Spleen (tissue), 11 donors: ENCODE results near the gene MRPL21. TPM values are rescaled to one million over a fixed set of nuclear protein-coding genes. Genes with fewer than 3 reads are reported as not detected.

Experiments
- DNase-seq: peaks from one replicate; pipeline ENCODE4 v3.0.0-alpha.2; 2020
- H3K27ac ChIP-seq, 8 donors: fragments of 200-600 bp; sonication (generic) in 7 of 8; 1 replicate in 4 of 8; 2 replicates in 4 of 8; pipeline versions ENCODE4 v1.5.0 to v1.8.0; 2016 to 2021; ENCODE audit warnings: inconsistent platforms in 4 of 8, mild to moderate bottlenecking in 4 of 8, moderate library complexity in 1 of 8
- H3K27me3 ChIP-seq, 7 donors: fragments of 200-600 bp; sonication (generic) in 6 of 7; replicated peaks in 1 of 7; 1 replicate in 4 of 7; 2 replicates in 3 of 7; pipeline versions ENCODE4 v1.5.0 to v1.8.0; 2016 to 2021; ENCODE audit warnings: inconsistent platforms in 3 of 7, mild to moderate bottlenecking in 1 of 7
- H3K36me3 ChIP-seq, 6 donors: fragments of 200-600 bp; sonication (generic) in 5 of 6; 1 replicate in 4 of 6; 2 replicates in 2 of 6; pipeline versions ENCODE4 v1.5.0 to v1.8.0; 2016 to 2021; ENCODE audit warnings: inconsistent platforms in 2 of 6
- H3K4me1 ChIP-seq, 6 donors: fragments of 200-600 bp; sonication (generic) in 5 of 6; 1 replicate in 3 of 6; 2 replicates in 3 of 6; pipeline versions ENCODE4 v1.5.0 to v1.8.0; 2016 to 2021; ENCODE audit warnings: inconsistent platforms in 3 of 6
- H3K4me3 ChIP-seq, 8 donors: fragments of 200-600 bp; sonication (generic) in 7 of 8; 1 replicate in 4 of 8; 2 replicates in 4 of 8; pipeline versions ENCODE4 v1.5.0 to v1.8.0; 2016 to 2021; ENCODE audit warnings: inconsistent platforms in 4 of 8, mild to moderate bottlenecking in 4 of 8, moderate library complexity in 2 of 8
- H3K9me3 ChIP-seq, 8 donors: fragments of 200-600 bp; sonication (generic) in 7 of 8; 1 replicate in 4 of 8; 2 replicates in 4 of 8; pipeline versions ENCODE4 v1.5.0 to v1.8.0; 2016 to 2021; ENCODE audit warnings: inconsistent platforms in 4 of 8
- CTCF ChIP-seq, 11 experiments: fragments of 200-600 bp in 7 of 11; fragments of 450-650 bp in 4 of 11; sonication (generic) in 4 of 11; IDR thresholded peaks in 8 of 11; conservative IDR thresholded peaks in 3 of 11; 1 replicate in 7 of 11; 2 replicates in 4 of 11; pipeline versions ENCODE4 v1.4.0 to v1.8.0; 2016 to 2021; ENCODE audit warnings: antibody characterized with exemption in 11 of 11, inconsistent platforms in 4 of 11, mild to moderate bottlenecking in 1 of 11
- POLR2A ChIP-seq, 3 donors: fragments of 450-650 bp; IDR thresholded peaks; one replicate each; pipeline ENCODE4 v1.5.1; 2017; ENCODE audit warnings: antibody characterized with exemption in 3 of 3, mild to moderate bottlenecking in 1 of 3
- POLR2AphosphoS5 ChIP-seq, 3 donors: sonication (generic); formaldehyde crosslinking; IDR thresholded peaks; one replicate each; pipeline ENCODE4 v1.5.1; 2017; ENCODE audit warnings: antibody characterized with exemption in 3 of 3
- WGBS, 5 donors: extraction: QIAGEN DNeasy Blood & Tissue Kit in 3 of 5; methylation state at CpG; one replicate each; pipeline versions ENCODE4 v1.1.5 to v1.1.7; 2013 to 2018; 5-methylcytosine and 5-hydroxymethylcytosine counted together
- intact Hi-C: fragments of 100-400 bp; cut with DNase I; formaldehyde crosslinking; loops from one replicate; pipeline ENCODE4 v1.15.0; 2023; ENCODE audit warnings: low total_unique reads
- polyA plus RNA-seq, 3 donors: library from polyadenylated mRNA; stranded (reverse); fragments of 200-250 nt; gene quantifications; one replicate each; pipeline ENCODE4 v1.2.1, GENCODE V29; 2013
- total RNA-seq, 7 donors: library from RNA; depleted of rRNA in 3 of 7; stranded (reverse); fragments of >200 nt in 3 of 7; fragmentation: NEBNext Ultra II Directional in 4 of 7; extraction: Animal tissue kit (Norgen Biotek cat#: 25700) in 4 of 7; gene quantifications; one replicate each; pipeline versions ENCODE4 v1.1.0 to v1.2.1, GENCODE V29; 2016 to 2021
- donor health status: healthy with polysubstance abuse.
- donor health status: DM: no; HTN: no; CAD: no; lungs with moderate emphysema.
- donor health status: DM: no; HTN: no; CAD: no.
- donor health status: Bipolar disorder and iron deficiency.
- donor health status: healthy.
- donor health status: DM: no; HTN: no; CAD: no.
- donor health status: DM: yes; HTN: yes; CAD: no.

The MRPL21 gene
- total and polyA plus RNA-seq, 10 donors: 11.2 to 81.0 (median 34.0) TPM

GRCh38 chr11:68913188-68913587 is 9.6 kb upstream of the MRPL21 start:
- TF ChIP-seq CTCF (IDR thresholded peaks at IDR 0.05 in 8 of 11, conservative IDR thresholded peaks at IDR 0.05 in 3 of 11) (no peak), POLR2AphosphoS5 (IDR thresholded peaks at IDR 0.05) (no peak), POLR2A (IDR thresholded peaks at IDR 0.05) (no peak)
- no peak overlapping the region for H3K27ac ChIP-seq
- WGBS, 5 donors: 90 to 99% (median 94%) methylated on average over 5 of the region's 5 CpGs
- H3K4me1 ChIP-seq: no peaks in the 10 kb centered on the region
- no peaks in the 10 kb centered on the region for H3K9me3 ChIP-seq
- intact Hi-C loops: no loop called here
- no peaks in the 10 kb centered on the region for H3K27me3 ChIP-seq
- H3K36me3 ChIP-seq: peaks cover 4 to 100% (median 94%) of the 10 kb centered on the region in 6 donors
- no peak for DNase-seq
- no peak overlapping the region for H3K4me3 ChIP-seq

GRCh38 chr11:68912254-68912653 is 8.6 kb upstream of the MRPL21 start:
- TF ChIP-seq CTCF (IDR thresholded peaks at IDR 0.05 in 8 of 11, conservative IDR thresholded peaks at IDR 0.05 in 3 of 11) (no peak), POLR2AphosphoS5 (IDR thresholded peaks at IDR 0.05) (no peak), POLR2A (IDR thresholded peaks at IDR 0.05) (no peak)
- no peak overlapping the region for H3K4me3 ChIP-seq
- 90 to 98% (median 95%) methylated on average over 5 of the region's 5 CpGs for WGBS, 5 donors
- DNase-seq: no peak
- H3K27me3 ChIP-seq: no peaks in the 10 kb centered on the region
- peaks cover 4 to 100% (median 91%) of the 10 kb centered on the region in 6 donors for H3K36me3 ChIP-seq
- H3K9me3 ChIP-seq: no peaks in the 10 kb centered on the region
- intact Hi-C loops: no loop called here
- no peak overlapping the region for H3K27ac ChIP-seq
- H3K4me1 ChIP-seq: no peaks in the 10 kb centered on the region

GRCh38 chr11:68911731-68912130 is 8.1 kb upstream of the MRPL21 start:
- peak in 1 of 3 donors; percentile 23 for TF ChIP-seq POLR2AphosphoS5 (IDR thresholded peaks at IDR 0.05)
- no peak for TF ChIP-seq CTCF (IDR thresholded peaks at IDR 0.05 in 8 of 11, conservative IDR thresholded peaks at IDR 0.05 in 3 of 11)
- no peak for TF ChIP-seq POLR2A (IDR thresholded peaks at IDR 0.05)
- Histone ChIP-seq H3K27me3 (no peaks in the 10 kb centered on the region), H3K4me3 (no peak overlapping the region), H3K27ac (no peak overlapping the region), H3K36me3 (peaks cover 4 to 100% (median 91%) of the 10 kb centered on the region in 6 donors), H3K4me1 (no peaks in the 10 kb centered on the region), H3K9me3 (no peaks in the 10 kb centered on the region)
- 94 to 97% (median 97%) methylated on average over 13 to 16 of the region's 16 CpGs for WGBS, 5 donors
- DNase-seq: no peak
- intact Hi-C loops: no loop called here

- intact Hi-C loops: no loop called here
- Histone ChIP-seq H3K36me3 (peaks cover 4 to 99% (median 85%) of the 10 kb centered on the region in 6 donors), H3K9me3 (no peaks in the 10 kb centered on the region), H3K27me3 (no peaks in the 10 kb centered on the region), H3K4me1 (peaks cover 0 to 4% (median 2%) of the 10 kb centered on the region in 6 donors), H3K4me3 (no peak overlapping the region), H3K27ac (no peak overlapping the region)
- DNase-seq: no peak
- WGBS, 5 donors: 79 to 96% (median 84%) methylated on average over 8 of the region's 8 CpGs
- TF ChIP-seq POLR2AphosphoS5 (IDR thresholded peaks at IDR 0.05): no peak
- TF ChIP-seq POLR2A (IDR thresholded peaks at IDR 0.05): no peak
- no peak for TF ChIP-seq CTCF (IDR thresholded peaks at IDR 0.05 in 8 of 11, conservative IDR thresholded peaks at IDR 0.05 in 3 of 11)
These were observed 7.3 kb upstream of the MRPL21 start for GRCh38 chr11:68910965-68911364.
